ENCODE measurements around the gene SLC39A2.
A peak's percentile ranks its signal among the peaks of the same experiment; 100 is the strongest.

The SLC39A2 gene

GRCh38 chr14:21036751-21037150, 37.7 kb downstream of the SLC39A2 start:
- Histone ChIP-seq H3K4me2 (ENCODE audit: low read length) (no peak overlapping the region), H3K79me1 (ENCODE audit: low read length) (no peaks in the 10 kb centered on the region), H2BK15ac (replicated peaks; ENCODE audit: low read depth) (no peak overlapping the region), H2AK5ac (ENCODE audit: low read length) (no peak overlapping the region), H4K8ac (ENCODE audit: low read depth, low read length) (no peak overlapping the region), H3K23ac (ENCODE audit: low read length) (no peak overlapping the region), H3K27ac (ENCODE audit: low read depth, low read length) (no peak overlapping the region), H2BK120ac (ENCODE audit: low read depth, low read length) (no peak overlapping the region), H4K5ac (ENCODE audit: low read length) (no peak overlapping the region), H3K56ac (ENCODE audit: low read length) (no peak overlapping the region), H2BK5ac (ENCODE audit: low read length) (no peak overlapping the region), H3K79me2 (ENCODE audit: control insufficient read depth, insufficient read depth, low read length) (no peaks in the 10 kb centered on the region), H3K4me3 (ENCODE audit: low read length) (no peak overlapping the region), H3K36me3 (ENCODE audit: control insufficient read depth, insufficient read depth, low read length) (no peaks in the 10 kb centered on the region), H3K4ac (ENCODE audit: low read depth, low read length) (no peak overlapping the region), H3K9ac (ENCODE audit: low read length) (no peak overlapping the region), H3K27me3 (ENCODE audit: insufficient read depth, low read length, poor library complexity) (no peaks in the 10 kb centered on the region), H3K4me1 (ENCODE audit: control insufficient read depth, low read depth, low read length) (peaks cover 5% of the 10 kb centered on the region), H3K18ac (ENCODE audit: low read length) (no peak overlapping the region)
- WGBS (ENCODE audit: extremely low coverage, insufficient coverage, low lambda C conversion rate) = no CpG with 5 or more reads among the region's 7 CpGs
- DNase-seq = no peak

- no peak for DNase-seq
These were observed 38.1 kb downstream of the SLC39A2 start for GRCh38 chr14:21037156-21037555.

GRCh38 chr14:21038441-21039422, 39.6 kb downstream of the SLC39A2 start:
- H3K9ac ChIP-seq (ENCODE audit: low read length) = no peak overlapping the region
- H2BK120ac ChIP-seq (ENCODE audit: low read depth, low read length) = no peak overlapping the region
- H3K27ac ChIP-seq (ENCODE audit: low read depth, low read length) = no peak overlapping the region
- H3K4me3 ChIP-seq (ENCODE audit: low read length) = no peak overlapping the region
- no peak overlapping the region for H4K5ac ChIP-seq (ENCODE audit: low read length)
- H3K36me3 ChIP-seq (ENCODE audit: control insufficient read depth, insufficient read depth, low read length) = no peaks in the 10 kb centered on the region
- no peak overlapping the region for H3K4me2 ChIP-seq (ENCODE audit: low read length)
- no peak overlapping the region for H3K4ac ChIP-seq (ENCODE audit: low read depth, low read length)
- H2BK5ac ChIP-seq (ENCODE audit: low read length) = no peak overlapping the region
- H3K56ac ChIP-seq (ENCODE audit: low read length) = peak overlapping the region; percentile 34
- H3K27me3 ChIP-seq (ENCODE audit: insufficient read depth, low read length, poor library complexity) = no peaks in the 10 kb centered on the region
- peak; percentile 82 for DNase-seq
- peaks cover 5% of the 10 kb centered on the region for H3K4me1 ChIP-seq (ENCODE audit: control insufficient read depth, low read depth, low read length)
- H3K79me2 ChIP-seq (ENCODE audit: control insufficient read depth, insufficient read depth, low read length) = no peaks in the 10 kb centered on the region
- H2AK5ac ChIP-seq (ENCODE audit: low read length) = no peak overlapping the region
- no peak overlapping the region for H2BK15ac ChIP-seq (replicated peaks; ENCODE audit: low read depth)
- H3K18ac ChIP-seq (ENCODE audit: low read length) = no peak overlapping the region
- H3K23ac ChIP-seq (ENCODE audit: low read length) = no peak overlapping the region
- H3K79me1 ChIP-seq (ENCODE audit: low read length) = no peaks in the 10 kb centered on the region
- H4K8ac ChIP-seq (ENCODE audit: low read depth, low read length) = no peak overlapping the region
- no CpG with 5 or more reads among the region's 10 CpGs for WGBS (ENCODE audit: extremely low coverage, insufficient coverage, low lambda C conversion rate)

More at GRCh38 chr14:21037156-21037555, 38.1 kb downstream of the SLC39A2 start:
- Histone ChIP-seq H3K79me1 (ENCODE audit: low read length) (no peaks in the 10 kb centered on the region), H2AK5ac (ENCODE audit: low read length) (no peak overlapping the region), H3K36me3 (ENCODE audit: control insufficient read depth, insufficient read depth, low read length) (no peaks in the 10 kb centered on the region), H4K5ac (ENCODE audit: low read length) (no peak overlapping the region), H3K9ac (ENCODE audit: low read length) (no peak overlapping the region), H3K4me1 (ENCODE audit: control insufficient read depth, low read depth, low read length) (peaks cover 5% of the 10 kb centered on the region), H3K23ac (ENCODE audit: low read length) (no peak overlapping the region), H3K4me3 (ENCODE audit: low read length) (no peak overlapping the region), H2BK15ac (replicated peaks; ENCODE audit: low read depth) (no peak overlapping the region), H2BK120ac (ENCODE audit: low read depth, low read length) (no peak overlapping the region), H3K4me2 (ENCODE audit: low read length) (no peak overlapping the region), H3K56ac (ENCODE audit: low read length) (no peak overlapping the region), H2BK5ac (ENCODE audit: low read length) (no peak overlapping the region), H3K18ac (ENCODE audit: low read length) (no peak overlapping the region), H3K27me3 (ENCODE audit: insufficient read depth, low read length, poor library complexity) (no peaks in the 10 kb centered on the region), H3K79me2 (ENCODE audit: control insufficient read depth, insufficient read depth, low read length) (no peaks in the 10 kb centered on the region), H3K27ac (ENCODE audit: low read depth, low read length) (no peak overlapping the region), H3K4ac (ENCODE audit: low read depth, low read length) (no peak overlapping the region), H4K8ac (ENCODE audit: low read depth, low read length) (no peak overlapping the region)
- no CpG with 5 or more reads among the region's 3 CpGs for WGBS (ENCODE audit: extremely low coverage, insufficient coverage, low lambda C conversion rate)

GRCh38 chr14:21039585-21040369, 40.7 kb downstream of the SLC39A2 start:
- Histone ChIP-seq H3K79me1 (ENCODE audit: low read length) (no peaks in the 10 kb centered on the region), H2BK15ac (replicated peaks; ENCODE audit: low read depth) (no peak overlapping the region), H2BK5ac (ENCODE audit: low read length) (no peak overlapping the region), H4K5ac (ENCODE audit: low read length) (no peak overlapping the region), H3K27ac (ENCODE audit: low read depth, low read length) (no peak overlapping the region), H3K79me2 (ENCODE audit: control insufficient read depth, insufficient read depth, low read length) (no peaks in the 10 kb centered on the region), H3K4ac (ENCODE audit: low read depth, low read length) (no peak overlapping the region), H4K8ac (ENCODE audit: low read depth, low read length) (no peak overlapping the region), H3K27me3 (ENCODE audit: insufficient read depth, low read length, poor library complexity) (no peaks in the 10 kb centered on the region), H3K18ac (ENCODE audit: low read length) (no peak overlapping the region), H3K4me2 (ENCODE audit: low read length) (no peak overlapping the region), H3K4me3 (ENCODE audit: low read length) (no peak overlapping the region), H2BK120ac (ENCODE audit: low read depth, low read length) (no peak overlapping the region), H3K23ac (ENCODE audit: low read length) (no peak overlapping the region), H3K36me3 (ENCODE audit: control insufficient read depth, insufficient read depth, low read length) (no peaks in the 10 kb centered on the region), H3K56ac (ENCODE audit: low read length) (peak overlapping the region; percentile 26), H2AK5ac (ENCODE audit: low read length) (no peak overlapping the region), H3K4me1 (ENCODE audit: control insufficient read depth, low read depth, low read length) (peaks cover 5% of the 10 kb centered on the region), H3K9ac (ENCODE audit: low read length) (no peak overlapping the region)
- no CpG with 5 or more reads among the region's 8 CpGs for WGBS (ENCODE audit: extremely low coverage, insufficient coverage, low lambda C conversion rate)
- peak; percentile 86 for DNase-seq

- H2BK5ac ChIP-seq (ENCODE audit: low read length) = no peak overlapping the region
- WGBS (ENCODE audit: extremely low coverage, insufficient coverage, low lambda C conversion rate) = no CpG with 5 or more reads among the region's 8 CpGs
- H3K4me1 ChIP-seq (ENCODE audit: control insufficient read depth, low read depth, low read length) = peaks cover 5% of the 10 kb centered on the region
- no peak overlapping the region for H3K4me2 ChIP-seq (ENCODE audit: low read length)
- no peaks in the 10 kb centered on the region for H3K27me3 ChIP-seq (ENCODE audit: insufficient read depth, low read length, poor library complexity)
- DNase-seq = no peak
- no peaks in the 10 kb centered on the region for H3K79me2 ChIP-seq (ENCODE audit: control insufficient read depth, insufficient read depth, low read length)
- H3K27ac ChIP-seq (ENCODE audit: low read depth, low read length) = no peak overlapping the region
- H3K56ac ChIP-seq (ENCODE audit: low read length) = no peak overlapping the region
- no peak overlapping the region for H2BK15ac ChIP-seq (replicated peaks; ENCODE audit: low read depth)
- no peaks in the 10 kb centered on the region for H3K79me1 ChIP-seq (ENCODE audit: low read length)
- no peak overlapping the region for H2AK5ac ChIP-seq (ENCODE audit: low read length)
- H3K4me3 ChIP-seq (ENCODE audit: low read length) = no peak overlapping the region
- no peak overlapping the region for H3K9ac ChIP-seq (ENCODE audit: low read length)
- no peak overlapping the region for H3K4ac ChIP-seq (ENCODE audit: low read depth, low read length)
- H3K23ac ChIP-seq (ENCODE audit: low read length) = no peak overlapping the region
- no peak overlapping the region for H3K18ac ChIP-seq (ENCODE audit: low read length)
- H2BK120ac ChIP-seq (ENCODE audit: low read depth, low read length) = no peak overlapping the region
- H4K5ac ChIP-seq (ENCODE audit: low read length) = no peak overlapping the region
- H3K36me3 ChIP-seq (ENCODE audit: control insufficient read depth, insufficient read depth, low read length) = no peaks in the 10 kb centered on the region
- H4K8ac ChIP-seq (ENCODE audit: low read depth, low read length) = no peak overlapping the region
These were observed 41.4 kb downstream of the SLC39A2 start for GRCh38 chr14:21040370-21040925.
